Right atrium auricular region (tissue), 2 donors: Measurements from ENCODE around the gene HOXA7. TPM values are rescaled to one million over a fixed set of nuclear protein-coding genes. Genes with fewer than 3 reads are reported as not detected.

Source experiments
- DNase-seq: peaks from one replicate; pipeline ENCODE4 v3.0.0-alpha.2; 2019; ENCODE audit warnings: low spot score
- H3K27ac ChIP-seq, 2 donors: fragments of 200-600 bp; sonication (generic); 1 replicate in 1 of 2; 2 replicates in 1 of 2; pipeline ENCODE4 v1.5.1; 2016 to 2019
- H3K27me3 ChIP-seq, 2 donors: fragments of 200-600 bp; sonication (generic); one replicate each; pipeline versions ENCODE4 v1.5.1 to v1.6.0; 2017 to 2019
- H3K36me3 ChIP-seq: fragments of 200-600 bp; sonication (generic); one replicate; pipeline ENCODE4 v1.5.1; 2016
- H3K4me1 ChIP-seq, 2 donors: fragments of 200-600 bp; sonication (generic); one replicate each; pipeline versions ENCODE4 v1.5.1 to v1.6.0; 2017 to 2019
- H3K4me3 ChIP-seq, 2 donors: fragments of 200-600 bp; sonication (generic); 1 replicate in 1 of 2; 2 replicates in 1 of 2; pipeline ENCODE4 v1.5.1; 2017 to 2019; ENCODE audit warnings: mild to moderate bottlenecking in 1 of 2, moderate library complexity in 1 of 2
- H3K9me3 ChIP-seq, 2 donors: fragments of 200-600 bp; sonication (generic); one replicate each; pipeline ENCODE4 v1.5.1; 2019
- total RNA-seq, 2 donors: library from RNA; depleted of rRNA; stranded (reverse); fragments of >200 nt; gene quantifications; one replicate each; pipeline ENCODE4 v1.1.0, GENCODE V29; 2016
- TF ChIP-seq, protein P1 (sequence below), 2 donors: fragments of 200-600 bp; sonication (generic); IDR thresholded peaks; one replicate each; pipeline ENCODE4 v1.5.1; 2019; ENCODE audit warnings: antibody characterized with exemption in 2 of 2

HOXA7 gene
- total RNA-seq, 2 donors from 2014 or later, result not detected

DNA sequence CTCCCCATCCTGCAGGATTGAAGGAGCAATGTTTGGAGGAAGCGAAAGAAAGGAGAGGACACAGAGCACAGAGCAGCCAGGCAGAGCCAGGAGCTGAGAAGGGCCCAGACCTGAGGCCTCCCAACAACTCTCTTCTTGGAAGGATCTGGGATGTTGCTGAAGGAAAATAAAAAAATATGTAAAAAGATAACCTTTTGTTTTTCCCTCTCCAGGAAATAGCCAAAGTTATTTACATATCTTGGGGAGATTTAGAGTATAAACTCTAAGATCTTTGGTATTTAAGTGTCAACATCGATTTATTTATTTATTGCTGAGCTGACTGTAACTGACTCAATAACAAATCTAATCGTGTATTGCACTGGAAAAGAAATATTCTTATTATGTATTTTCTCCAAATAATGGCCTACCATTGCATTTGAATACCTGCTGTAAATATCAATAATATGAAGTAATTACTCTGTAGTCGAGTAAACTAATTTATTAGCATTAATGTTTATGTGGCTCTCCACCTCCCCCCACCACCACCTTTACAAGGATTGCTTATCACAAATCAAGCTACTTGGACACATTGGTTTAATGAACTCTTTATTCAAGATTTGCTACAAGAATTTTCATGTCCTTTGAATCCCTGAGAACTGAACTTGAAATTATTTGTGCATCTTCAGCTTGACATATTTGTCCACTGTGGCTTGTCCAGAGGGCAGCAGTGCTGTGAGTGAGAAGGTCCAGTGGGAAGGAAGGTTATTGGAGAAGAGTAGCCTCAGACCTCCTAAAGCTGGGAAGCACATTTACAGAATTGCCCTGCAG lies 30.4 kb upstream of the HOXA7 start:
- Histone ChIP-seq H3K4me1 (peaks cover 0 to 56% of the 10 kb centered on the region in 2 donors), H3K27me3 (peaks cover 80 to 97% of the 10 kb centered on the region in 2 donors), H3K36me3 (no peaks in the 10 kb centered on the region), H3K27ac (no peak overlapping the region), H3K9me3 (no peaks in the 10 kb centered on the region), H3K4me3 (no peak overlapping the region)
- TF ChIP-seq, protein P1, sequence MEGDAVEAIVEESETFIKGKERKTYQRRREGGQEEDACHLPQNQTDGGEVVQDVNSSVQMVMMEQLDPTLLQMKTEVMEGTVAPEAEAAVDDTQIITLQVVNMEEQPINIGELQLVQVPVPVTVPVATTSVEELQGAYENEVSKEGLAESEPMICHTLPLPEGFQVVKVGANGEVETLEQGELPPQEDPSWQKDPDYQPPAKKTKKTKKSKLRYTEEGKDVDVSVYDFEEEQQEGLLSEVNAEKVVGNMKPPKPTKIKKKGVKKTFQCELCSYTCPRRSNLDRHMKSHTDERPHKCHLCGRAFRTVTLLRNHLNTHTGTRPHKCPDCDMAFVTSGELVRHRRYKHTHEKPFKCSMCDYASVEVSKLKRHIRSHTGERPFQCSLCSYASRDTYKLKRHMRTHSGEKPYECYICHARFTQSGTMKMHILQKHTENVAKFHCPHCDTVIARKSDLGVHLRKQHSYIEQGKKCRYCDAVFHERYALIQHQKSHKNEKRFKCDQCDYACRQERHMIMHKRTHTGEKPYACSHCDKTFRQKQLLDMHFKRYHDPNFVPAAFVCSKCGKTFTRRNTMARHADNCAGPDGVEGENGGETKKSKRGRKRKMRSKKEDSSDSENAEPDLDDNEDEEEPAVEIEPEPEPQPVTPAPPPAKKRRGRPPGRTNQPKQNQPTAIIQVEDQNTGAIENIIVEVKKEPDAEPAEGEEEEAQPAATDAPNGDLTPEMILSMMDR (IDR thresholded peaks at IDR 0.05), result no peak
- no peak for DNase-seq

DNA sequence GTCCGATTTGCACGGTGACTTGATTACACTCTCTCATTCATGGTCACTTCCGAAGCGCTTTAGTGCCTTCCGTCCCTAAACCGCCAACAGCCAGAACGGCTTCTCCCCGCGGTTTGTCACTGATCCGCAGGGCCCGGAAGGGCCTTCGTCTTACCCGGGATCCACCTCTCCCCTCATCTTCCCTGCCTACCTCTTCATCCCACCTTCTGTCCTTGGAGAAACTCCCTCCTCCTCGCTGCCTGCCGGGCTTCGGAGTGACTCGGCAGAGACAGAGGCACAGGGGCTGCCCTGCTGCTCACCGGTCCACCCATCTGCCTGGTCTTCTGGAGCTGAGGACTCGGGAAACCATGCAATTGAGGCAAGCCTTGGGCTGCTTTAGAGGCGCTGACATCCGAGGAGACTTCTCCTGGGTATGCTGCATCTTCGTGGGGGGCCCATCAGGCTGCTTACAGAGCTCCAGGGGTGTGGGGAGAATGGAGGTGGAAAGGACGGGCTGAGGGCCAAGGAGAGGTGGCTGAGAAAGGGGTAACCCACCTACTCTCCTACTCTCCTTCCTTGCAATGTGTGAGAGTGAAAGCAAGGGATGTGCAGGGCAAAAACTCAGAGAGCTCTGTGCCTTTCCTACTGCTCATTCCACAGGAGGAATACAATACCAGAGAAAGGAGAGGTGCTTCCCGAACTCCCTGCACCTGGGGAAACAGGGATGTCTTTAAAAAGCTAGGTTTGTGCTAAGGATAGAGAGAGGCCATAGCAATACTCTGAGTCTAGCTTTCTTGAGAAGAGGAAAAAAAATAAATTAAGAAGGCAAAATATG lies 29.6 kb upstream of the HOXA7 start:
- TF ChIP-seq, protein P1 (IDR thresholded peaks at IDR 0.05), result no peak
- H3K36me3 ChIP-seq, result no peaks in the 10 kb centered on the region
- peaks cover 0 to 54% of the 10 kb centered on the region in 2 donors for H3K4me1 ChIP-seq
- H3K27ac ChIP-seq, result no peak overlapping the region
- DNase-seq, result no peak
- peaks cover 78 to 94% of the 10 kb centered on the region in 2 donors for H3K27me3 ChIP-seq
- H3K4me3 ChIP-seq, result no peak overlapping the region
- H3K9me3 ChIP-seq, result no peaks in the 10 kb centered on the region

DNA sequence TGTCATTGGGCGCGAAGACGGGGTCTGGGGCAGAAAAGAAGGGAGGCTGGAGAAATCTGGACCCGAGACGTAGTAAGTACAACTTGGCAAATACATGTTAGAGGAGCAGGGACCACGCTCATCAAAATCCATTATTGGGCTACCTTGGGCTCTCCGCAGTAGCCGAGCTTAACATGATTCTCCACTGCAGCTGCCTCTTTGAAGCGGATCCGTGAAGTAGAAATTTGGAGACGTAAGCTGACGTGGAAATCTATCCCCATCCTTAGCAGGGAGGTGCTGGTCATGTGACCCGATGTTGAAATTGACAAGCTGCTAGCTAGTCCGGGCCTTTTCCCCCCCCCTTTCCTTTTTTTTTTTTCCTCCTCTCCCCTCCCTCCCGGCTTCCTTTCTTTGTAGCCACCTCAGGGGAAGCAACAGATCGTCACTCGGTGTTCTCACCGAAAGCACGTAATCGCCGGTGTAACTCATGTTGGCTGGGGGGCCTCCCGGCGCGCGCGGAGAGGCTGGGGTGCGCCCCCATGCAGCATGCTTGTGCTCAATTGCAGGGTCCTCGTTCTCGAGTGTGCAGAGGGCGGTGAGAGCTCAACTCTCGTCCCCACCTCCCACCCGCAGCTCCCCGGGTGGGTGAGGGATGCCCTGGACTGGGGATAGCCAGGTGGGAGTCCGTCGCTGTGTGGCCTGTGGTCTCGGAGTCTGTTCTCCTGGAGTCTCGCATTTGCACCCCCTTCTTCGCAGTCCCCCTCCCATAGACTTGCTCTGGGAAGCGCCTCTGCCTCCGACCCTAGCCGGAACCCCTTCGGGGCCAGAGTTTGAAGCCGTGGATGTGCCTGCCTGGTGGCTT lies 28.8 kb upstream of the HOXA7 start, which contains the start of gene HOXA11:
Gene HOXA11, minus strand, starts transcription at position 220 of the 841 bp plus-strand sequence. Its CDS starts 88 bp downstream, at position 132.
- H3K27me3 ChIP-seq, result peaks cover 79 to 96% of the 10 kb centered on the region in 2 donors

DNA sequence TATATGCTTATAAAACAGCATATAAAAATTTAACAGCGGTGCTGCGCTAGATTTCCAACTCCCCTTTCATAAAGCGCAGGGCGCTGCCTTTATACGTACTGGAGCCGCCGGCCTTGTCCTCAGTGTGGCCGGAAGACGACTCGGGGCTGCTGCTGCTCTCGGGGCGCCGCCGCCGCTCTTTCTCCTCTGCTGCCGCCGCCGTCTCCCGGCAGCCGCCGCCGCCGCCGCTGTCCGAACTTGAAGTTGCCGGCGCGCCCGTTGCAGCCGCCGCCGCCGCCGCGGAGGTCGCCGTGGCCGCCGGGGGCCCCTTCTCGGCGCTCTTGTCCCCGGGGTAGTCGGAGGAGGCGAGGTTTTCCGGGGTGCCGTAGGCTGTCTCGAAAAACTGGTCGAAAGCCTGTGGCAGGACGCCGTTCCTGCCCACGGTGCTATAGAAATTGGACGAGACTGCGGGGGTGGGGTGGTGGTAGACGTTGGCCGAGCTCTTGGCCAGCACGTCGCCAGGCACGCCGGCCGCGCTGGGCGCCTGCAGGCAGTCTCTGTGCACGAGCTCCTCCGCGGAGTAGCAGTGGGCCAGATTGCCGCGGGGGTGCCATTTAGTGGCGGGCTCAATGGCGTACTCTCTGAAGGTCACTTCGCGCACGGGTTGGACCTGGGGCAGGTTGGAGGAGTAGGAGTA lies 28.0 kb upstream of the HOXA7 start:
- Histone ChIP-seq H3K27me3 (peaks cover 76 to 96% of the 10 kb centered on the region in 2 donors), H3K27ac (no peak overlapping the region), H3K36me3 (no peaks in the 10 kb centered on the region), H3K9me3 (no peaks in the 10 kb centered on the region), H3K4me3 (peak overlapping the region in 1 of 2 donors; percentile 37), H3K4me1 (peaks cover 0 to 60% of the 10 kb centered on the region in 2 donors)
- DNase-seq, result no peak
- TF ChIP-seq, protein P1 (IDR thresholded peaks at IDR 0.05), result no peak

More for the DNA sequence above, 28.8 kb upstream of the HOXA7 start, which contains the start of gene HOXA11:
- Histone ChIP-seq H3K9me3 (no peaks in the 10 kb centered on the region), H3K36me3 (no peaks in the 10 kb centered on the region), H3K4me3 (peak within 1 kb of the TSS in 1 of 2 donors; percentile 37), H3K4me1 (peaks cover 0 to 54% of the 10 kb centered on the region in 2 donors), H3K27ac (no peak within 1 kb of the TSS)
- DNase-seq, result no peak
- TF ChIP-seq, protein P1 (IDR thresholded peaks at IDR 0.05), result no peak
